ENCODE measurements around the gene PDE4B.

PDE4B gene

DNA sequence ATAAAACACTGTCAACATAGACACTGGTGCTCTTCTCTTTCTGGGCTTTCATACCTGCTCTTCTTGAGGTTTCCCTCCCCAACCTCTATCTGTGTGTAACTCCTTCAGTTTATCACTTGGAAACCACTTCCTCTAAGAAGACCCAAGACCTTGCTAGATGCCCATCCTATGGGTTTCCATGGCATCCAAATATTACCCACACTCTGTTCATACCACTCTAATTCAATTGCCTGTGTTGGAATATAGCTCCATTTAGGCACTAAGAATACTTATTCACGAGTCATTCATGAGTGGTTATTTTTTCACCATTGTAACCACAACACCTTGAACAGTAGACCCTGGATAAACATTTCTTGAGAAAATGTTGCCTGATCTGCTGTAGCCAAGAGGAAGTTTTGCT is 510.1 kb downstream of the PDE4B start:
- TF ChIP-seq, protein P1, sequence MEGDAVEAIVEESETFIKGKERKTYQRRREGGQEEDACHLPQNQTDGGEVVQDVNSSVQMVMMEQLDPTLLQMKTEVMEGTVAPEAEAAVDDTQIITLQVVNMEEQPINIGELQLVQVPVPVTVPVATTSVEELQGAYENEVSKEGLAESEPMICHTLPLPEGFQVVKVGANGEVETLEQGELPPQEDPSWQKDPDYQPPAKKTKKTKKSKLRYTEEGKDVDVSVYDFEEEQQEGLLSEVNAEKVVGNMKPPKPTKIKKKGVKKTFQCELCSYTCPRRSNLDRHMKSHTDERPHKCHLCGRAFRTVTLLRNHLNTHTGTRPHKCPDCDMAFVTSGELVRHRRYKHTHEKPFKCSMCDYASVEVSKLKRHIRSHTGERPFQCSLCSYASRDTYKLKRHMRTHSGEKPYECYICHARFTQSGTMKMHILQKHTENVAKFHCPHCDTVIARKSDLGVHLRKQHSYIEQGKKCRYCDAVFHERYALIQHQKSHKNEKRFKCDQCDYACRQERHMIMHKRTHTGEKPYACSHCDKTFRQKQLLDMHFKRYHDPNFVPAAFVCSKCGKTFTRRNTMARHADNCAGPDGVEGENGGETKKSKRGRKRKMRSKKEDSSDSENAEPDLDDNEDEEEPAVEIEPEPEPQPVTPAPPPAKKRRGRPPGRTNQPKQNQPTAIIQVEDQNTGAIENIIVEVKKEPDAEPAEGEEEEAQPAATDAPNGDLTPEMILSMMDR (IDR thresholded peaks at IDR 0.05; ENCODE audit: control insufficient read depth, extremely low read depth, insufficient read depth): no peak
- DNase-seq (ENCODE audit: low read depth): no peak
- H3K4me3 ChIP-seq (ENCODE audit: low read depth, low read length): no peak overlapping the region

DNA sequence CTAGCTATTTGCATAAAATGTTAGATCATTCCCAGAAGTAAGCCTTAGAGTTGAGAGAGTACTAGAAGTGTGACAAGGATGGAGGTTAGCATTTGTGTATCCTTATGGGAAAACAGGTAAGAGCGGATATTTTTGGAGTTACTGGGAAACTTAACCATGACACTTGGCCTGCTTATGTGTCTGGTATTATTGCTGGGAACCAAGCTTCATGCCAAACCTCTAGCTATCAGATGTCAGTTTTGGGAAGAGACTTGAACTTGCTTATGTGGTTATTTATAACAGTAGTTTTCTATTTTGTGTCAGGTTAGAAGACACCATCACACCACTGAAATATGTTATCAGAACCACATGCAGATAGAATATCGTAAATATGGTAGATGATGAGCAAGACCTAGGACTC is 511.0 kb downstream of the PDE4B start:
- no peak overlapping the region for H3K4me3 ChIP-seq (ENCODE audit: low read depth, low read length)
- TF ChIP-seq, protein P1 (IDR thresholded peaks at IDR 0.05; ENCODE audit: control insufficient read depth, extremely low read depth, insufficient read depth): no peak
- no peak for DNase-seq (ENCODE audit: low read depth)

DNA sequence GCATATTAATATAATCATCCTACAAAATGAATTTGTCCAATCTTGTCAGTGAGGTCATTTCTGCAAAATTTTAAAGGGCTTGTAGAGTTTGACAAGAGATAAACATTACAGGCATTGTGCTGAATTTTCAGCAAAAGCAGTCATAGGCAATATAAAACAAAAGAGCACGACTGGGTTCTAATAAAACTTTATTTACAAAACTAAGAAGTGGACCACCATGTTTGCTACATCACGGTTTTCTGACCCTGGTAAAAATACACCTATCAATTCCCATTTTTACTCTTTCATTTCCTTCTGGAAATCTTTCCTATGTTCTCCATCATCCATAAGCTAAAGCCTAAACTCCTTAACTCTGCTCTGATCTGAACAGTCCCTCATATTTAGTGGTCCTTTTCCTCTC is 511.4 kb downstream of the PDE4B start:
- TF ChIP-seq, protein P1 (IDR thresholded peaks at IDR 0.05; ENCODE audit: control insufficient read depth, extremely low read depth, insufficient read depth): no peak
- no peak overlapping the region for H3K4me3 ChIP-seq (ENCODE audit: low read depth, low read length)
- DNase-seq (ENCODE audit: low read depth): no peak

DNA sequence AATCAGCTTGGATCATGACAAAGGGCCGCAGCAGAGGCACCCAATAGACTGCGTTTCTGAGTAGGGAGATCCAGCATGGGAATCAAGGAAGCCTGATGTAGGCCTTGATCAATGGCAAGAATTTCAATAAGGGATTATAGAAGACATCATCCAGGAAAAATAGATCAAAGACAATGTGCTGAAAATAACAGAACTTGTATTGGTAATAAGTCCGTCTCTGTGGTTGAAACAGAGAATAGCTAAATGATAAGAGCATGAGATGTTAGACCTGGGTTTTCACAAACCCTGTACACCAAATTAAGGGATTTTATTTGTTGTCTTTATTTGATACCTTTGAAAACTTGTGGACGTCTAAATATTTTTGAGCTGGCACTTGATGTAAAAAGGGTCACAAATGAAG is 513.2 kb downstream of the PDE4B start:
- no peak for DNase-seq (ENCODE audit: low read depth)
- TF ChIP-seq, protein P1 (IDR thresholded peaks at IDR 0.05; ENCODE audit: control insufficient read depth, extremely low read depth, insufficient read depth): no peak
- no peak overlapping the region for H3K4me3 ChIP-seq (ENCODE audit: low read depth, low read length)

DNA sequence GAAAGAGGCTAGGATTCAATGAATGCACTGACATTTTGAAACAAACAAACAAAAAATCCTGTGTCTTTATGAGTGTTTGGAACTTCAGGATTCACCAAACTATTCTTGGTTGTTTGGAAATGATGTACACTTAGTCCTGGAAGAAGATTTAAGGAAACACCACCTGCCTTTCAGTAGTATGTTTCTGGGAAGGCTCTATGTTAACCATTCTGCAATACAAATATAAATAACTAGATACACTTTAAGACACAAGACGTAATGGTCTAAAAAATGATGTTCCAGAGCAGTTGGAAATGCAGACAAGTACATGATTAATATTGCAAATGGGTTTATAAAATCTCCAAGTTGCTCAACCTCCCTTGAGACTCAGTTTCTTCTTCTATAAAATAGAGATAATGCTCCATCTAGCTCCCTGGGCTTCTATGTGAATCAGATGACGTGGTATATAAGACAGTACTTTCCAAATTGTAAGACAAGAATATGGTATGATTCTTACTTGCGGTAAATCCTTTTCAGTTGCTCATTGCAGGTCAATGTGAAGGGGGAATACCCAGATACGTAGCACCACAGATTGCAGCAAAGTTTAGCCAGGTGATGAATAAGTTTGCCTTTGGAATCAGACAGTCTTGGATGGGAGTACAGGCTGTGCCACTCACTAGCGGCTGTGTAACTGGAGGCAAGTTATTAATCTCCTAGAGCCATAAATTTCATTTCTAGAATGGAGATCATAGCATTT is 516.5 kb downstream of the PDE4B start:
- H3K4me3 ChIP-seq (ENCODE audit: low read depth, low read length): no peak overlapping the region
- TF ChIP-seq, protein P1 (IDR thresholded peaks at IDR 0.05; ENCODE audit: control insufficient read depth, extremely low read depth, insufficient read depth): no peak
- no peak for DNase-seq (ENCODE audit: low read depth)

DNA sequence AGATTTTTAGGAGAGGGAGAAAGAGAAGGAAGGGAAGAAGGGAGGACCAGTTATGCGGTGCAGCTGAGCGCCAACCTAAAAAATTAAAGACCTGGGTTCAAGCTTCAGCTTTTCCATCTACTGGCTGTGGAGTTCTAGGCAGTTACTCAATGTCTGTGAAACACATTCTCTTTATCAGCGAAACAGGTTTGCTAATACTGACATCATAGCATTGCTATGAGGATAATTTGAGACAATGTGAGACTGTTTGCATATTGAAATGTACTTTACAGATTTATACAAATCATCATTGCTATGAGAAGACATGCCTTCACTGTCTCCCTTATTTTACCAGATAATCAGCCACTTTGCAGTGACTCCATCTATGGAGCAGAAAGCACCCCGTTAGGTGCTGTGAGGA is 518.4 kb downstream of the PDE4B start:
- TF ChIP-seq, protein P1 (IDR thresholded peaks at IDR 0.05; ENCODE audit: control insufficient read depth, extremely low read depth, insufficient read depth): no peak
- H3K4me3 ChIP-seq (ENCODE audit: low read depth, low read length): no peak overlapping the region

DNA sequence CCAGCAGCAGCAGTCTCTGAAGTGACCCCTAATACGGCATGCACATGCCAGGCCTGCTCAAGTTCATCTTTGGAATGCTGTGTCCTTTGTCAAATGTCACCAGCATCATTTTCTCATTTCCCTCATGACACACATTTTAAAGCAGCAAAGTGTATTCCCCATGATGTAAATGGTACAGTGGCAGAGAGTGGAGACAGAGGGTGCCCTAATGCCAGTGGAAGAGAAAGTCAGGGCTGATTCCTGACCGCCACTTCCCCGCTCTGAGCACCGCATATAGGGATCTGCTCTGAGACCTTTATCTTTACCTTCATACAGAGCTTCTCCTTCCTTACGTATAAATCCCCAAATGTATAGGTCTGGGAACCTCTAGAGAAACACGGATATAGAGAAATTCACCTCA is 518.9 kb downstream of the PDE4B start:
- no peak for DNase-seq (ENCODE audit: low read depth)
- TF ChIP-seq, protein P1 (IDR thresholded peaks at IDR 0.05; ENCODE audit: control insufficient read depth, extremely low read depth, insufficient read depth): no peak
- H3K4me3 ChIP-seq (ENCODE audit: low read depth, low read length): no peak overlapping the region

More for the DNA sequence above, 518.4 kb downstream of the PDE4B start:
- no peak for DNase-seq (ENCODE audit: low read depth)

Data from LNCaP clone FGC (cell line).